WTC11 (cell line): ENCODE data around the gene TXN. TPM values are rescaled to one million over a fixed set of nuclear protein-coding genes. Genes with fewer than 3 reads are reported as not detected.

Experiments
- ATAC-seq: fragments of 200-7000 bp; cut with Tn5 transposase; 2 replicates; pipeline ENCODE4 v1.10.0; 2021; ENCODE audit warnings: mild to moderate bottlenecking, moderate library complexity
- CTCF ChIA-PET: fragments of 300-600 bp; sonication (Branson Sonifier 250); formaldehyde crosslinking; loops from one replicate; lab custom pipeline; 2021; ENCODE audit warnings: antibody characterized with exemption; lab: Charles Lee
- POLR2A ChIA-PET: fragments of 350-600 bp; sonication (Branson Sonifier 250); formaldehyde crosslinking; loops from one replicate; lab custom pipeline; 2021; ENCODE audit warnings: antibody characterized with exemption; lab: Charles Lee
- DNase-seq: peaks from one replicate; pipeline ENCODE4 v3.0.0; 2021; ENCODE audit warnings: low spot score
- H3K27ac Mint-ChIP-seq: 2 replicates; pipeline ENCODE4 v1.8.0; 2021; ENCODE audit warnings: mixed read lengths
- H3K27me3 Mint-ChIP-seq: 2 replicates; pipeline ENCODE4 v1.8.0; 2021; ENCODE audit warnings: low read depth, mild to moderate bottlenecking, moderate library complexity, mixed read lengths
- H3K36me3 Mint-ChIP-seq: 2 replicates; pipeline ENCODE4 v1.8.0; 2021; ENCODE audit warnings: mixed read lengths
- H3K4me1 Mint-ChIP-seq: 2 replicates; pipeline ENCODE4 v1.8.0; 2022; ENCODE audit warnings: mixed read lengths
- H3K4me3 Mint-ChIP-seq: 2 replicates; pipeline ENCODE4 v1.8.0; 2021; ENCODE audit warnings: mild to moderate bottlenecking, moderate library complexity, mixed read lengths
- H3K9me3 Mint-ChIP-seq: 2 replicates; pipeline ENCODE4 v1.8.0; 2021; ENCODE audit warnings: mixed read lengths
- ARID4B ChIP-seq: sonication (generic); formaldehyde crosslinking; IDR thresholded peaks from 2 replicates; pipeline ENCODE4 v1.8.0; 2023; ENCODE audit warnings: missing genetic modification reagents, mild to moderate bottlenecking, borderline replicate concordance
- CBFB ChIP-seq: sonication (generic); formaldehyde crosslinking; IDR thresholded peaks from 2 replicates; pipeline ENCODE4 v1.8.1; 2022; ENCODE audit warnings: mild to moderate bottlenecking, low read depth, missing genetic modification reagents
- CREM ChIP-seq: sonication (generic); formaldehyde crosslinking; IDR thresholded peaks from 2 replicates; pipeline ENCODE4 v1.8.1; 2022; ENCODE audit warnings: mild to moderate bottlenecking, missing genetic modification reagents, moderate library complexity
- ERG ChIP-seq: fragments of 250-450 bp; sonication (Bioruptor Pico); IDR thresholded peaks from 2 replicates; pipeline ENCODE4 v1.8.0; 2021; ENCODE audit warnings: mild to moderate bottlenecking
- FOXP1 ChIP-seq: sonication (generic); formaldehyde crosslinking; IDR thresholded peaks from 2 replicates; pipeline ENCODE4 v1.8.0; 2022; ENCODE audit warnings: missing genetic modification reagents, mild to moderate bottlenecking, moderate library complexity, borderline replicate concordance
- FOXP4 ChIP-seq: sonication (generic); formaldehyde crosslinking; IDR thresholded peaks from 2 replicates; pipeline ENCODE4 v1.8.0; 2022; ENCODE audit warnings: mild to moderate bottlenecking, missing genetic modification reagents
- GABPB1 ChIP-seq: sonication (generic); formaldehyde crosslinking; IDR thresholded peaks from 2 replicates; pipeline ENCODE4 v1.8.1; 2023; ENCODE audit warnings: mild to moderate bottlenecking, missing genetic modification reagents
- HMGA2 ChIP-seq: fragments of 250-450 bp; sonication (Bioruptor Pico); IDR thresholded peaks from 2 replicates; pipeline ENCODE4 v1.4.0; 2021; ENCODE audit warnings: mild to moderate bottlenecking, moderate library complexity
- MLX ChIP-seq: sonication (generic); formaldehyde crosslinking; IDR thresholded peaks from 2 replicates; pipeline ENCODE4 v1.8.1; 2023; ENCODE audit warnings: mild to moderate bottlenecking, missing genetic modification reagents, moderate library complexity
- MXD4 ChIP-seq: fragments of 250-450 bp; sonication (Bioruptor Pico); IDR thresholded peaks from 2 replicates; pipeline ENCODE4 v1.8.0; 2021; ENCODE audit warnings: mild to moderate bottlenecking, moderate library complexity, borderline replicate concordance
- OVOL2 ChIP-seq: fragments of 250-450 bp; sonication (Bioruptor Pico); IDR thresholded peaks from 2 replicates; pipeline ENCODE4 v1.9.0; 2021; ENCODE audit warnings: mild to moderate bottlenecking, borderline replicate concordance
- TCF7 ChIP-seq: sonication (generic); formaldehyde crosslinking; IDR thresholded peaks from 2 replicates; pipeline ENCODE4 v1.8.0; 2022; ENCODE audit warnings: mild to moderate bottlenecking, low read depth, missing genetic modification reagents, moderate library complexity
- ZMAT4 ChIP-seq: fragments of 250-450 bp; sonication (Bioruptor Pico); IDR thresholded peaks from 2 replicates; pipeline ENCODE4 v1.9.0; 2021; ENCODE audit warnings: mild to moderate bottlenecking
- total RNA-seq: library from RNA; stranded (reverse); gene quantifications from 3 replicates; pipeline ENCODE4 v1.2.3, GENCODE V29; 2021
- TF ChIP-seq, protein P1 (sequence below): fragments of 250-450 bp; sonication (Bioruptor Pico); IDR thresholded peaks from 2 replicates; pipeline ENCODE4 v1.9.0; 2021; ENCODE audit warnings: moderate library complexity, mild to moderate bottlenecking, inconsistent platforms, borderline replicate concordance
- TF ChIP-seq, protein P2 (sequence below): sonication (generic); formaldehyde crosslinking; IDR thresholded peaks from 2 replicates; pipeline ENCODE4 v1.8.1; 2023; ENCODE audit warnings: mild to moderate bottlenecking, moderate library complexity, missing genetic modification reagents

TXN gene
- total RNA-seq, 1 experiment from 2014 or later, result 245 TPM

- TF ChIP-seq, protein P1, sequence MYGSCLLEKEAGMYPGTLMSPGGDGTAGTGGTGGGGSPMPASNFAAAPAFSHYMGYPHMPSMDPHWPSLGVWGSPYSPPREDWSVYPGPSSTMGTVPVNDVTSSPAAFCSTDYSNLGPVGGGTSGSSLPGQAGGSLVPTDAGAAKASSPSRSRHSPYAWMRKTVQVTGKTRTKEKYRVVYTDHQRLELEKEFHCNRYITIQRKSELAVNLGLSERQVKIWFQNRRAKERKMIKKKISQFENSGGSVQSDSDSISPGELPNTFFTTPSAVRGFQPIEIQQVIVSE (CRISPR knock-in tag), result no peak
These were observed 10.5 kb upstream of the TXN start (continued) for GRCh38 chr9:110266795-110267194.

GRCh38 chr9:110261632-110262031 is 5.3 kb upstream of the TXN start:
- Mint-ChIP-seq H3K4me1 (peaks cover 18% of the 10 kb centered on the region), H3K36me3 (no peaks in the 10 kb centered on the region), H3K27me3 (no peaks in the 10 kb centered on the region), H3K4me3 (no peak overlapping the region), H3K27ac (no peak overlapping the region), H3K9me3 (peaks cover 5% of the 10 kb centered on the region; the same call in 1 of the 2 replicates)
- TF ChIP-seq CBFB (no peak), FOXP4 (no peak), FOXP1 (CRISPR knock-in tag) (no peak)
- DNase-seq (no peak), ATAC-seq (no peak)
- CTCF ChIA-PET, result no interaction called here
- POLR2A ChIA-PET, result no interaction called here

DNA sequence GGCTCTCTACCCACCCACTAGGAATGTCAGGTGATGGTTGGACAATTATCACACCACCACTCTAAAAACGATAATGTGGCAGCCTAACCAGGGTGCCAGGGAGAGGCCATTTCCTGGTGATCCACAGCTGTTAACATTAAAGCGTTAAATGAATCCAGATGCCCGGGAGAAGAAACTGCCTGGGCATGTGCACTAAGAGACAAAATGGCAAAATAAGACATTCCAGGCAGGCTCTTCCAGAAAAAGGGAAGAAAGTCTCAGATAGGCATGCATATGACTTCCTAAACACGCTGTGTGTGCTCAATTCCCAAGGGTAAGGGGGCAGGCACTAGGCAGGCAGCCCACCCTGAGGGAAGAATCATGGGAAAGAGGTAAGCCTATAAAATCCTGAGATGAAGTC is 4.6 kb upstream of the TXN start:
- Mint-ChIP-seq H3K9me3 (peaks cover 4% of the 10 kb centered on the region; the same call in 1 of the 2 replicates), H3K4me3 (no peak overlapping the region), H3K36me3 (no peaks in the 10 kb centered on the region), H3K27ac (no peak overlapping the region), H3K4me1 (peaks cover 18% of the 10 kb centered on the region), H3K27me3 (no peaks in the 10 kb centered on the region)
- DNase-seq (no peak), ATAC-seq (no peak)
- POLR2A ChIA-PET, result no interaction called here
- CTCF ChIA-PET, result no interaction called here
- TF ChIP-seq ZMAT4 (CRISPR knock-in tag) (no peak), MLX (CRISPR knock-in tag) (no peak)

DNA sequence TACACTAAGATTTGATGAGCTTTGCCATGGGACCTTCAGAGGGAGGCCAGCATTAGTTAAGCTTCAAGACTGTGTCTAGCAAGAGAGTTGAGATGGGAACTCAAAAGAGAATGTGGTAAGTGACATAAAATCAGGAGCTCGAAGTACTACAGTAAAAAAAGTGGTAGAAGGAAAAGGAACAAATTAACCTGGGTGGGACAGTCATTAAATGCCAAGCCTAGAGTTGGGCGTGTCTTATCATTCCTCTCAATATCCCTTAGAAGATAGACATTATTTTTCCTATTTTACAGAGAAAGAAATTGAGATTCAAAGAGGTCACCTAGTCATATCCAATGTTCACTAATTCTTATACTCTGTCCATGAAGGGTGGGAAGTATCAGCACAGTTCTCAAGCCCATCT is 3.3 kb upstream of the TXN start:
- H3K9me3 Mint-ChIP-seq, result no peaks in the 10 kb centered on the region
- ChIA-PET CTCF (no interaction called here), POLR2A (no interaction called here)
- peaks cover 22% of the 10 kb centered on the region for H3K4me1 Mint-ChIP-seq
- TF ChIP-seq TCF7 (CRISPR knock-in tag), result no peak
- no peaks in the 10 kb centered on the region for H3K27me3 Mint-ChIP-seq
- H3K27ac Mint-ChIP-seq, result no peak overlapping the region
- DNase-seq (no peak), ATAC-seq (no peak)
- no peaks in the 10 kb centered on the region for H3K36me3 Mint-ChIP-seq
- H3K4me3 Mint-ChIP-seq, result no peak overlapping the region

- no peaks in the 10 kb centered on the region for H3K9me3 Mint-ChIP-seq
- H3K4me3 Mint-ChIP-seq, result no peak overlapping the region
- CTCF ChIA-PET, result no interaction called here
- ATAC-seq (no peak), DNase-seq (no peak)
- H3K27me3 Mint-ChIP-seq, result no peaks in the 10 kb centered on the region
- H3K27ac Mint-ChIP-seq, result no peak overlapping the region
- peaks cover 31% of the 10 kb centered on the region for H3K4me1 Mint-ChIP-seq
- POLR2A ChIA-PET, result no interaction called here
- no peaks in the 10 kb centered on the region for H3K36me3 Mint-ChIP-seq
- TF ChIP-seq ARID4B (no peak), HMGA2 (no peak), MXD4 (no peak), OVOL2 (CRISPR knock-in tag) (no peak), GABPB1 (CRISPR knock-in tag) (no peak), CREM (CRISPR knock-in tag) (no peak), ERG (CRISPR knock-in tag) (no peak)
- TF ChIP-seq, protein P2, sequence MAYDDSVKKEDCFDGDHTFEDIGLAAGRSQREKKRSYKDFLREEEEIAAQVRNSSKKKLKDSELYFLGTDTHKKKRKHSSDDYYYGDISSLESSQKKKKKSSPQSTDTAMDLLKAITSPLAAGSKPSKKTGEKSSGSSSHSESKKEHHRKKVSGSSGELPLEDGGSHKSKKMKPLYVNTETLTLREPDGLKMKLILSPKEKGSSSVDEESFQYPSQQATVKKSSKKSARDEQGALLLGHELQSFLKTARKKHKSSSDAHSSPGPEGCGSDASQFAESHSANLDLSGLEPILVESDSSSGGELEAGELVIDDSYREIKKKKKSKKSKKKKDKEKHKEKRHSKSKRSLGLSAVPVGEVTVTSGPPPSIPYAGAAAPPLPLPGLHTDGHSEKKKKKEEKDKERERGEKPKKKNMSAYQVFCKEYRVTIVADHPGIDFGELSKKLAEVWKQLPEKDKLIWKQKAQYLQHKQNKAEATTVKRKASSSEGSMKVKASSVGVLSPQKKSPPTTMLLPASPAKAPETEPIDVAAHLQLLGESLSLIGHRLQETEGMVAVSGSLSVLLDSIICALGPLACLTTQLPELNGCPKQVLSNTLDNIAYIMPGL (CRISPR knock-in tag), result no peak
These were observed 2.4 kb upstream of the TXN start for GRCh38 chr9:110258690-110259091.
